C4-2B (cell line): ENCODE data around the gene DNTTIP2.

ENCODE experiments used
- ZFX ChIP-seq: fragments of 450-650 bp; IDR thresholded peaks from 2 replicates; pipeline ENCODE4 v1.6.1; 2017
- TF ChIP-seq, protein P1 (sequence below): fragments of 450-650 bp; conservative IDR thresholded peaks from 2 replicates; pipeline ENCODE4 v1.5.1; 2017; ENCODE audit warnings: mild to moderate bottlenecking

DNA sequence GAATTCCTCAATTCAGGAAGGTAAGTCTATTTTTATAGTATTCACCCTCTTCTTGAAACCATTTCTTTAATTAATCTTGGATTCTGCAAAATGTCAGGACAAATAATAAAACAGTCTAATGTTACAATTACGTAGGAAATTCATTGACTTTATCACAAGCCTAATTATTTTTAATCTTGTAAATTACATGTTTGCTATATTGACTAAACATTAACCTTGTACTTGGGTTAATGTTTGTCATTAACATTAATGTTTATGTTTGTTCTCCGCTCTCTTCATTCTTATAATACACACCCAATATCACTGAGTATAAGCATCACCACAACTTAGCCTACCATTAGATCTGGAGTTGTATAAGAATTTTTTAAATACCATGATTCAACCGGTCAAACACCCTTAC lies 27.5 kb upstream of the DNTTIP2 start:
- TF ChIP-seq, protein P1, sequence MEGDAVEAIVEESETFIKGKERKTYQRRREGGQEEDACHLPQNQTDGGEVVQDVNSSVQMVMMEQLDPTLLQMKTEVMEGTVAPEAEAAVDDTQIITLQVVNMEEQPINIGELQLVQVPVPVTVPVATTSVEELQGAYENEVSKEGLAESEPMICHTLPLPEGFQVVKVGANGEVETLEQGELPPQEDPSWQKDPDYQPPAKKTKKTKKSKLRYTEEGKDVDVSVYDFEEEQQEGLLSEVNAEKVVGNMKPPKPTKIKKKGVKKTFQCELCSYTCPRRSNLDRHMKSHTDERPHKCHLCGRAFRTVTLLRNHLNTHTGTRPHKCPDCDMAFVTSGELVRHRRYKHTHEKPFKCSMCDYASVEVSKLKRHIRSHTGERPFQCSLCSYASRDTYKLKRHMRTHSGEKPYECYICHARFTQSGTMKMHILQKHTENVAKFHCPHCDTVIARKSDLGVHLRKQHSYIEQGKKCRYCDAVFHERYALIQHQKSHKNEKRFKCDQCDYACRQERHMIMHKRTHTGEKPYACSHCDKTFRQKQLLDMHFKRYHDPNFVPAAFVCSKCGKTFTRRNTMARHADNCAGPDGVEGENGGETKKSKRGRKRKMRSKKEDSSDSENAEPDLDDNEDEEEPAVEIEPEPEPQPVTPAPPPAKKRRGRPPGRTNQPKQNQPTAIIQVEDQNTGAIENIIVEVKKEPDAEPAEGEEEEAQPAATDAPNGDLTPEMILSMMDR: no peak
- no peak for TF ChIP-seq ZFX
